H1 (cell line): ENCODE data around the gene RIMKLA. TPM values are rescaled to one million over a fixed set of nuclear protein-coding genes. Genes with fewer than 3 reads are reported as not detected.

Experiments used
- E2F6 ChIP-seq: IDR thresholded peaks from 2 replicates; pipeline ENCODE4 v1.6.1; 2012; ENCODE audit warnings: inconsistent platforms
- EP300 ChIP-seq, 2 experiments: IDR thresholded peaks; 1 replicate in 1 of 2; 2 replicates in 1 of 2; pipeline ENCODE4 v1.6.1; 2011 to 2012; ENCODE audit warnings: low read depth in 2 of 2, low read length in 2 of 2, mild to moderate bottlenecking in 2 of 2, borderline replicate concordance in 1 of 2, inconsistent platforms in 1 of 2, moderate library complexity in 1 of 2
- HDAC2 ChIP-seq, 2 experiments: fragments of 300-600 bp in 1 of 2; sonication (generic) in 1 of 2; IDR thresholded peaks; 2 replicates each; pipeline ENCODE4 v1.6.1; 2011 to 2012; ENCODE audit warnings: low read depth in 2 of 2, low read length in 2 of 2, mild to moderate bottlenecking in 2 of 2, moderate library complexity in 2 of 2, borderline replicate concordance in 1 of 2, inconsistent platforms in 1 of 2
- POLR2A ChIP-seq, 2 experiments: IDR thresholded peaks; 1 replicate in 1 of 2; 2 replicates in 1 of 2; pipeline ENCODE4 v1.6.1; 2011; ENCODE audit warnings: low read depth in 2 of 2, low read length in 2 of 2, mild to moderate bottlenecking in 2 of 2; ENCODE audit errors: control extremely low read depth in 1 of 2
- POLR2AphosphoS5 ChIP-seq: IDR thresholded peaks from 2 replicates; pipeline ENCODE4 v1.6.1; 2011; ENCODE audit warnings: low read depth, low read length
- RBBP5 ChIP-seq: IDR thresholded peaks from 2 replicates; pipeline ENCODE4 v1.7.1; 2012; ENCODE audit warnings: low read depth, mild to moderate bottlenecking, inconsistent platforms, low read length, moderate library complexity, borderline replicate concordance
- RNF2 ChIP-seq: fragments of 200-900, 300-1000 bp; sonication (generic); IDR thresholded peaks from 2 replicates; pipeline ENCODE4 v1.7.1; 2016; ENCODE audit warnings: borderline replicate concordance, low read depth, mild to moderate bottlenecking, antibody characterized with exemption, low read length; ENCODE audit not compliant: poor library complexity, severe bottlenecking; ENCODE audit errors: missing control alignments
- SUZ12 ChIP-seq: fragments of 200-600 bp; sonication (generic); IDR thresholded peaks from 2 replicates; pipeline ENCODE4 v1.6.1; 2012; ENCODE audit warnings: mild to moderate bottlenecking, inconsistent platforms, low read length, moderate library complexity, mixed read lengths
- TAF1 ChIP-seq: IDR thresholded peaks from 2 replicates; pipeline ENCODE4 v1.6.1; 2011; ENCODE audit warnings: mild to moderate bottlenecking, low read depth, low read length
- TCF12 ChIP-seq: IDR thresholded peaks from 2 replicates; pipeline ENCODE4 v1.6.1; 2011; ENCODE audit warnings: low read depth, mild to moderate bottlenecking, low read length
- YY1 ChIP-seq: IDR thresholded peaks from 2 replicates; pipeline ENCODE4 v1.6.1; 2011; ENCODE audit warnings: low read depth, mild to moderate bottlenecking, low read length
- polyA plus RNA-seq, 7 experiments: library from polyadenylated mRNA; depleted of rRNA in 3 of 7; stranded (reverse) in 5 of 7; unstranded in 2 of 7; fragments of >200 nt in 5 of 7; fragments of 200-250 nt in 2 of 7; gene quantifications; 1 replicate in 5 of 7; 2 replicates in 1 of 7; 4 replicates in 1 of 7; pipeline versions ENCODE4 v1.2.1 to v1.2.3, GENCODE V29; 2011 to 2013; ENCODE audit warnings: missing spikeins in 2 of 7, mixed read lengths in 2 of 7
- total RNA-seq: library from RNA; stranded (reverse); fragmentation: NEBNext Ultra II Directional; extraction: Animal tissue kit (Norgen Biotek cat#: 25700); gene quantifications from 2 replicates; pipeline ENCODE4 v1.2.1, GENCODE V29; 2021

Gene RIMKLA
- total and polyA plus RNA-seq, 2 of the 8 experiments (the other 6 are each of a cell fraction or from before 2014, with no cell fraction given) = 3.2 to 5.8 TPM

- TF ChIP-seq RNF2 = no peak
- TF ChIP-seq HDAC2 (IDR thresholded peaks at IDR 0.05; ENCODE audit: borderline replicate concordance in 1 of 2, low read depth in 2 of 2, low read length in 2 of 2) = 0 out of 4 replicates have a peak, but pooled peaks of 1 of the 2 experiments have one; percentile 10
- no peak for TF ChIP-seq POLR2A (IDR thresholded peaks at IDR 0.05; ENCODE audit: control extremely low read depth in 1 of 2, low read depth in 2 of 2, low read length in 2 of 2)
- peak; percentile 33; the same call in 1 of the 2 replicates for TF ChIP-seq SUZ12
- no peak for TF ChIP-seq EP300 (IDR thresholded peaks at IDR 0.05; ENCODE audit: borderline replicate concordance in 1 of 2, low read depth in 2 of 2, low read length in 2 of 2)
- TF ChIP-seq YY1 = peak; percentile 30; the same call in 1 of the 2 replicates
- TF ChIP-seq TCF12 = no peak
- TF ChIP-seq POLR2AphosphoS5 = no peak
- TF ChIP-seq E2F6 = peak; percentile 63; the same call in 1 of the 2 replicates
- 0 out of 2 replicates have a peak, but pooled peaks have one; percentile 18 for TF ChIP-seq TAF1
- TF ChIP-seq RBBP5 = peak; percentile 63; the same call in 1 of the 2 replicates
Observed at GRCh38 chr1:42380586-42381279, at the start of gene RIMKLA (continued).
